GM12892 (cell line): ENCODE data around the gene THAP5.

Experiments used
- POLR2A ChIP-seq: IDR thresholded peaks from 2 replicates; pipeline ENCODE4 v1.6.1; 2011; ENCODE audit warnings: low read depth, low read length, control low read depth
- POLR2AphosphoS5 ChIP-seq: IDR thresholded peaks from 2 replicates; pipeline ENCODE4 v1.6.1; 2011; ENCODE audit warnings: low read depth, low read length, control low read depth
- TAF1 ChIP-seq: IDR thresholded peaks from 2 replicates; pipeline ENCODE4 v1.6.1; 2011; ENCODE audit warnings: low read depth, mild to moderate bottlenecking, control low read depth, low read length, borderline replicate concordance

DNA sequence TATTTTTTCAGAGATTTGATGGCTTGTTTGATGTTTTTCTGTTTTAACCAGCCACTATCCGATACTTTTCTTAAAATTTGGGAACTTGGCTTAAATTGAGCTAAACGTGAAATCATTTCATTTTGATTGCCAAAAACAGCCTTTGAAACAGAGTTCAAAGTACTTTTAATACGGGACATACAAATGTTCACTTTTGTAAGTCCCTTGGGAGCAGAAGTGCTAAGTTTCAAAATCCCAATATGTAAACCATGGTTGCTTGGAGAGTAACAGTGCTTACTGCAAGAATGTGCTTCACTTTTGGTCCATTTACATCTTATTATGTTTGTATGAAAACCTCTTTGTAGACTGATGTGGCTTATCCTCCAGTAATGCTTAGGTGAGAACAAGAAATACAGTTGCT lies 54.5 kb downstream of the THAP5 start:
- TF ChIP-seq POLR2A, result no peak
- TF ChIP-seq POLR2AphosphoS5, result no peak
- no peak for TF ChIP-seq TAF1
